ENCODE data around the gene RILPL1.
"Not testable (repeated sequence)": the region's sequence is repeated elsewhere in the genome, so short reads cannot be mapped to it uniquely, and the experiment has no call there.

Gene RILPL1

GRCh38 chr12:123492339-123493039 is 41.0 kb downstream of the RILPL1 start:
- DNase-seq, result not testable (repeated sequence)

- DNase-seq, result no peak
These were observed 42.0 kb downstream of the RILPL1 start for GRCh38 chr12:123491481-123491880.

DNA sequence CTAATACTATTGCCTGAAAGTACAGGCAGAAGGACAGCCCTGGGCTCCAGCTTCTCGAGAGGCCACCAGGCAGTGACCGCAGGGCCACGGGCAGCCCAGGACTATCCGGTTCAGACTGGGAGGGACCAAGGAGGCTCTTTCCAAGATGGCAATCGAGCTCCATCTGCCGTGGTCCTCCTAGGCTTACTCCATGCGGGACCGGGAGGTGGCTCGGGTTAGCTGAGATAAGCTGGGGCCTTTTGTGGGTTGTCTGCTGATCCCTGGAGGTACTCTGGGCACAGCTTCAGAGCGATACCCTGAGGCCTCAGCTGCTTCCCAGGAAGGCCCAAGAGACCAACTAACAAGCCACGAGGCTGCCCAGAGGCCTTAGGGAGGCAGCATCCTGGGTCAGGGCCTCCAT is 42.5 kb downstream of the RILPL1 start:
- no peak for DNase-seq

DNA sequence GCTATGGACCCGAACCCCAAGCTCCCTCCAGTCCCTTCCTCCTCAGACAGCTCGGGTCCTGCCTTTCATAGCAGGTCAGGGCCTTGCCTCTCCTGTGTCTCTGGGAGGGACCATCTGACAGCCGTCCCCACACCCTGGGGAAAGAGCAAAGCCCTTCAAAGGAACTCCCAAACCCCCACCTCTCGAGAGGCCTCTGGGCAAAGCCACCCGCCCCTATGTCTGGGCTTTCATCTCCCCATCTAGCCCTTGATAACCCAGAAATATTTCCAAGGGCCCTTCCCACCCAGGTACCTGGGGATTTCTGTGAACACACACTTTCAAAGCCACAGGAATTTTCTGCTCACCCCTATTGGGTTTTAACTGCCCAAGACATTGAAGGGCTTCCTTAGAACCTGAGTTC is 43.4 kb downstream of the RILPL1 start:
- no peak for DNase-seq

GRCh38 chr12:123489580-123489979 is 43.9 kb downstream of the RILPL1 start:
- no peak for DNase-seq

- DNase-seq, result no peak
These were observed 44.8 kb downstream of the RILPL1 start for GRCh38 chr12:123488539-123489230.

GRCh38 chr12:123487428-123487827 is 46.1 kb downstream of the RILPL1 start:
- no peak for DNase-seq

GRCh38 chr12:123485756-123486155 is 47.8 kb downstream of the RILPL1 start:
- no peak for DNase-seq

DNA sequence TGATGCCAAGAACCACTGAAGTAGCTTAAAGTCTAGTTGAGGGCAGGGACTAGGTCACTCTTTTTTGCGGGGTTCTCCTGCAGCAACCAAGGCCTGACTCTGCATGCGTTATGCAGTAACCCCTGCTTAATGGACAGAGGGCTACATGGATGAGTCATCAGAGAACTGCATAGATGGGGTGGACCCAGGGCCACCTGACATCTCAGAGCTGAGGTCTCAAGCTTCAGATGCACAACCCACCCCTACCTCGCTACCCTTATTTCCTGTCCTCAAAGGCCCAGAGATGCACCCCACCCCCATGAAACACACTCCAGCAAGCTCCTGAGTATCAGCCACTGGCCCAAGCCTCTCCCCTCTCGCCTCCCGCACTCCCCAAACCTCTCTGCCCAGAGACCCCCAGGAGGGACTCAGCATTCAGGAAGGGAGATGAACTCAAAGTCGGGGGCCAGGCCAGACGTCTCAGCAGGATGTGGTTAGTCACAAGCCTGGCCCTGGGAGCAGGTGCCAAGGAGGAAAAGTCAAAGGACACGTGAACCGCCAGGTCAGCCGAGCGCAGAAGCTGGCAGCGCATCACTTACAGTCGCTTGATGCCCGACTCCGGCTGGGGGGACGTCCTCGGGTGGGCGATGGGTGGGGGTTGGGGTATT is 49.8 kb downstream of the RILPL1 start:
- DNase-seq, result no peak

DNA sequence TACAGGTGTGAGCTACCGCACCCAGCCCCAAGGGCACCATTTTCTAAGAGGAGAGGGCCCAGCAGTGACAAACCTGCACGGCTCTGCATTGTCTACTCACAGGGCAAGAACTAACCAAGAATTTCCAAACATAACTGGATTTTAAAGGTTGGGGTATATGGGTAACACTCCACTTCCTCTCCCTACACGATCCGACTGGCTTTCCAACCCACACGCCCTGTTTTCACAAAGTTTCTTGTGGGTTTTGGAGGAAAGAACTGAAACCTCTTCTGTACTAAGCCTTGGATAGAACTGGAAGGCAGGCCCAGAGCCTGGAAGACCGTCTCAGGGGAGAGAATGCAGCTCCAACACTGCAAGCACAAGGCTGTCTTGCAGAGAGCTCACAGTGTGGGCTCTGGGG is 50.6 kb downstream of the RILPL1 start:
- no peak for DNase-seq

DNA sequence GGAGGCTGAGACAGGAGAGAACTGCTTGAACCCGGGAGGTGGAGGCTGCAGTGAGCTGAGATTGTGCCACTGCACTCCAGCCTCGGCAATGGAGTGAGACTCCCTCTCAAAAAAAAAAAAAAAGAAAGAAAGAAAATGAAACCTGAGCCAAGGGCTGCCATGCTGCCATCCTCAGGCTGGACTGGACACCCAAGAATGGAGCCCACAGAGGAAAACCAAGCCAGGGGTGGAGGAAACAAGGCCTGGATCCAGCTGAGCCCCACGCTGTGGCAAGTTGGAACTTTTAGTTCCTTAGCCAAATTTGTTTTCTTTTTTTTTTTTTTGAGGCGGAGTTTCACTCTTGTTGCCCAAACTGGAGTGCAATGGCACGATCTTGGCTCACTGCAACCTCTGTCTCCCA is 52.3 kb downstream of the RILPL1 start:
- not testable (repeated sequence) for DNase-seq

DNA sequence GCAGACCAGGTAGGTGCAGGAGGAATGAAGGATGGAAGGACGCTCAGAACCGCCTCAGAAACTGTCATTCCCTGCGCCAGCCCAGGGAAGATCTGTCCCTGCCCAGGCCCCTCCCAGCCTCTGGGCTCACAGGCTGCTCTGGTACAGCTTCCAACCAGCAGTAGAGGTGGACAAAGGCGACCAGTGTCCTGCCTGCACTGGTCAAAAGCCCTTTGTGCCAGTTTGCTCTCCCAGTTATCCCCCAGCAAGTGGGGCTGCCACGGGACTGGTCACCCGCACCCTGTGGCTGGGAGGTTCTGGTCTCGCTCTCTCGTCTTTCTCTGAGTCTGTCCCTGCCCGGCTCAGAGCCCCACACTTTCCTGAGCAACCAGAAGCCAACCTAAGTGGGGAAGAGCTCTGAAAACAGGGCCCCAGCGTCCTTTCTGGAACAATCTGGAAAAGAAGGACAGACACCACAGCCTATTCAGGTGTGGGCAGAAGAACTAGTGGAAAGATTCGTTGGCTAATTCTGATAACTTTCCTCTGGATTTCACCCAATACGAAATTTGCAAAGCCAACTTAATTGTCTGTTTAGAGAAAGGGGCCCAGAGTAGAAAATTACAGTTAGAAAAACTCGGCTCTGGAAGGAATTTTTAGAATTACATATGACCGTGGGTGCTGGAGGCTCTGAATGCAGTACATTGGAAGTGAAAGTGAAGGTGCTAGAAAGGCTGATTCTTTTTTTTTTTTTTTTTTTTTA is 53.9 kb downstream of the RILPL1 start:
- no peak for DNase-seq

GRCh38 chr12:123478762-123479161 is 54.8 kb downstream of the RILPL1 start:
- no peak for DNase-seq

DNA sequence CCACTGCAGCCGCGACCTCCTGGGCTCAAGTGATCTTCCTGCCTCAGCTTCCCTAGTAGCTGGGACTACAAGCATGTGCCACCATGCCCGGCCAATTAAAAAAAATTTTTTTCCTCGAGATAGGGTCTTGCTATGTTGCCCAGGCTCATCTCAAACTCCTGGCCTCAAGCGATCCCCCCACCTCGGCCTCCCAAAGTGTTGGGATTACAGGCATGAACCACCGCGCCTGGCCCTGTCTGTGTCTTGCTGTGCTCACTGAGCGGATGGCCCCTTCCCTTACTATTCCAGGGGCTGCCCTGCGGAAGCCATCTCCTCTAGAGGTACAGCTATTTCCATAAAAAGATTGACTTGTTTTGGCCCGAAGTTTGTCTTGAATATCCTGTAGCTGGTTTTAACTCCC is 55.5 kb downstream of the RILPL1 start:
- no peak for DNase-seq

GRCh38 chr12:123475246-123475703 is 58.2 kb downstream of the RILPL1 start:
- no peak for DNase-seq

GRCh38 chr12:123474485-123475245 is 58.9 kb downstream of the RILPL1 start:
- DNase-seq, result no peak

GRCh38 chr12:123472438-123472849 is 61.1 kb downstream of the RILPL1 start:
- no peak for DNase-seq

GRCh38 chr12:123471374-123472068 is 62.0 kb downstream of the RILPL1 start:
- DNase-seq, result no peak

GRCh38 chr12:123469978-123470377 is 63.5 kb downstream of the RILPL1 start:
- DNase-seq, result no peak

GRCh38 chr12:123468786-123469185 is 64.7 kb downstream of the RILPL1 start:
- DNase-seq, result no peak

DNA sequence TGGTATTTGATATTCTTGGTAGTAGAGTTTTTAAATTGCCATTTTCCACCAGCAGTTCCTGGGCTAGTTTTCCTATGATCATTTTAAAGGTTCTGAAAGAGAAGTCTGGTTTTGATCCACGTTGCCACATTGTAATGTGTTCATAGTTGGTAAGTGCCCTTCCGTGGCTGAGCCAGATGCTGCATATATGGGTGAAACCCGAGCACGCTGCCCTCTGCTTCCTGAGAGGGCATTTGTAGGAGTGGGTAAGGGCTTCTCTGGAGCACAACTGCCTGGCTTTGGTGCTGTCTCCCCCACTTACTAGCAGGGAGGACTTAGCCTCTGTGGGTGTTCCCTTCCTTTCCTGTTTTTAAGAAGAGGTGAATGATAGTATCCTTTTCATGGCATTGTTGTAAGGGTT is 68.4 kb downstream of the RILPL1 start:
- DNase-seq, result no peak

- DNase-seq, result not testable (repeated sequence)
These were observed 70.3 kb downstream of the RILPL1 start for GRCh38 chr12:123463174-123463573.
